Heart left ventricle (tissue), 16 donors: ENCODE measurements around the gene ETNPPL. TPM values are rescaled to one million over a fixed set of nuclear protein-coding genes. Genes with fewer than 3 reads are reported as not detected.
A peak's percentile ranks its signal among the peaks of the same experiment; 100 is the strongest.

Experiments used
- ATAC-seq, 4 donors: fragments of 200-7000 bp; cut with Tn5 transposase; one replicate each; pipeline ENCODE4 v1.9.1; 2020 to 2022; ENCODE audit warnings: moderate library complexity in 4 of 4, mild to moderate bottlenecking in 3 of 4, moderate number of reproducible peaks in 1 of 4
- DNase-seq, 5 donors: peaks; one replicate each; pipeline ENCODE4 v3.0.0-alpha.2; 2020
- H3K27ac ChIP-seq, 12 donors: fragments of 200-600 bp; sonication (generic) in 4 of 12; one replicate each; pipeline versions ENCODE4 v1.5.0 to v1.8.0; 2016 to 2022; ENCODE audit warnings: mild to moderate bottlenecking in 2 of 12
- H3K27me3 ChIP-seq, 9 donors: fragments of 200-600 bp; sonication (generic) in 2 of 9; one replicate each; pipeline versions ENCODE4 v1.5.1 to v1.8.0; 2016 to 2022; ENCODE audit warnings: mild to moderate bottlenecking in 3 of 9
- H3K36me3 ChIP-seq, 9 donors: fragments of 200-600 bp; sonication (generic) in 2 of 9; one replicate each; pipeline versions ENCODE4 v1.5.0 to v1.8.0; 2018 to 2022; ENCODE audit warnings: mild to moderate bottlenecking in 2 of 9
- H3K4me1 ChIP-seq, 12 donors: fragments of 200-600 bp; sonication (generic) in 4 of 12; one replicate each; pipeline versions ENCODE4 v1.5.0 to v1.8.0; 2016 to 2022; ENCODE audit warnings: mild to moderate bottlenecking in 3 of 12
- H3K4me3 ChIP-seq, 12 donors: fragments of 200-600 bp; sonication (generic) in 4 of 12; one replicate each; pipeline versions ENCODE4 v1.5.0 to v1.8.0; 2017 to 2022; ENCODE audit warnings: mild to moderate bottlenecking in 9 of 12, moderate library complexity in 4 of 12
- H3K9me3 ChIP-seq, 12 donors: fragments of 200-600 bp; sonication (generic) in 4 of 12; one replicate each; pipeline versions ENCODE4 v1.5.0 to v1.8.0; 2016 to 2022; ENCODE audit warnings: mild to moderate bottlenecking in 1 of 12
- CTCF ChIP-seq, 12 donors: fragments of 200-600 bp; sonication (generic) in 4 of 12; IDR thresholded peaks; one replicate each; pipeline versions ENCODE4 v1.5.0 to v1.8.0; 2018 to 2022; ENCODE audit warnings: antibody characterized with exemption in 12 of 12, mild to moderate bottlenecking in 5 of 12
- POLR2A ChIP-seq, 2 donors: fragments of 450-650 bp; IDR thresholded peaks; one replicate each; pipeline ENCODE4 v1.6.1; 2017; ENCODE audit warnings: antibody characterized with exemption in 2 of 2, mild to moderate bottlenecking in 2 of 2, moderate library complexity in 2 of 2
- WGBS, 4 donors: extraction: QIAGEN DNeasy Blood & Tissue Kit in 2 of 4; methylation state at CpG; one replicate each; pipeline versions ENCODE4 v1.1.5 to v1.1.7; 2013 to 2018; 5-methylcytosine and 5-hydroxymethylcytosine counted together
- intact Hi-C, 10 donors: fragments of 100-400 bp; cut with DNase I; formaldehyde crosslinking; loops; one replicate each; pipeline versions ENCODE4 v1.11.1 to v1.14.2; 2022
- long read RNA-seq, 3 donors: library from polyadenylated mRNA; unstranded; transcript quantifications; one replicate each; pipeline ENCODE4 v2.0.0, GENCODE V29; 2020 to 2021
- polyA plus RNA-seq, 2 donors: library from polyadenylated mRNA; stranded (reverse); fragments of 200-250 nt; gene quantifications; one replicate each; pipeline ENCODE4 v1.2.3, GENCODE V29; 2013
- total RNA-seq, 9 donors: library from RNA; depleted of rRNA in 2 of 9; stranded (reverse); fragments of >200 nt in 2 of 9; fragmentation: NEBNext Ultra II Directional in 3 of 9; extraction: Animal tissue kit (Norgen Biotek cat#: 25700) in 3 of 9; gene quantifications; one replicate each; pipeline versions ENCODE4 v1.1.0 to v1.2.4, GENCODE V29; 2016 to 2023
- donor health status: ischemic (EF 13 %, LVEDD 7.1; RV severe dilation, severe dysfunction).
- donor health status: healthy with polysubstance abuse.
- donor health status: DM: no; HTN: yes; CAD: no.
- donor health status: DM: no; HTN: no; CAD: no.
- donor health status: ischemic (EF 25% LVEDD 6.9; RV normal size, moderate dysfunction).
- donor health status: ischemic (EF 25% LVEDD 5.7; RV mildly dilated, moderate dysfunction).
- donor health status: healthy.
- donor health status: DM: yes; HTN: yes; CAD: no.
- donor health status: ischemic (EF 35%, LVEDD 5.7; RV mildly dilated, moderate dysfunction).
- donor health status: nonischemic (EF 11% LVEDD 7.7; RV severe dilation, severe dysfunction).
- donor health status: DM: yes; HTN: yes; CAD: no.
- donor health status: PGD.
- donor health status: ischemic (EF 29% LVEDD 5.4; RV normal size, mild dysfunction).
- donor health status: nonischemic (EF 23%, LVEDD 6.1; RV moderate dilation, normal function).

The ETNPPL gene
- total RNA-seq (10 to 100 TPM in 1 of 9 donors, 1 to 10 TPM in 8; 2.2 to 11.5 (median 8.0) TPM), polyA plus RNA-seq (1 to 10 TPM; 4.0 to 5.6 TPM)
- long read RNA-seq, donor 1, transcript ETNPPL-201 (13 exons, 2,099 nt), result major isoform, 16 of 18 reads
- long read RNA-seq, donor 1, partial matches to known transcripts, result 0 of 18 reads
- long read RNA-seq, donor 1, other reads (novel, unspliced or antisense), result 2 of 18 reads
- long read RNA-seq, donor 2, transcript ETNPPL-201 (13 exons, 2,099 nt), result major isoform, 73 of 97 reads
- long read RNA-seq, donor 2, partial matches to known transcripts, result 1 of 97 reads
- long read RNA-seq, donor 2, other reads (novel, unspliced or antisense), result 19 of 97 reads
- long read RNA-seq, donor 3, partial matches to known transcripts, result 0 of 8 reads
- long read RNA-seq, donor 3, other reads (novel, unspliced or antisense), result 5 of 8 reads

- DNase-seq, result peak; percentile 11 to 68 (median 49)
- TF ChIP-seq CTCF (IDR thresholded peaks at IDR 0.05) (peak in 1 of 12 donors; percentile 21), POLR2A (IDR thresholded peaks at IDR 0.05) (no peak)
- intact Hi-C loops, result loop anchor here in 1 of 10 donors (5.0 kb wide), 1 partner anchor 70 kb away; no protein-coding TSS in a partner anchor
- Histone ChIP-seq H3K4me3 (peak within 1 kb of the TSS; percentile 27 to 68 (median 59)), H3K36me3 (no peaks in the 10 kb centered on the region), H3K27me3 (peaks cover 0 to 41% (median 9%) of the 10 kb centered on the region in 9 donors), H3K4me1 (peaks cover 0 to 18% (median 4%) of the 10 kb centered on the region in 12 donors), H3K9me3 (no peaks in the 10 kb centered on the region), H3K27ac (peak within 1 kb of the TSS in 5 of 12 donors; percentile 1 to 48 (median 32))
- WGBS, 4 donors, result 0 to 1% (median 0%) methylated on average over 51 to 61 of the region's 61 CpGs
- ATAC-seq, result peak; percentile 63 to 90 (median 82)
Measured at GRCh38 chr4:108762559-108763225, at the start of gene ETNPPL. TSS of gene ETNPPL (minus strand) at chr4:108763053. CDS start at chr4:108762898, 155 bp downstream.

GRCh38 chr4:108811486-108811885 lies 48.6 kb upstream of the ETNPPL start:
- no peak overlapping the region for H3K4me3 ChIP-seq
- no peaks in the 10 kb centered on the region for H3K27me3 ChIP-seq
- no peaks in the 10 kb centered on the region for H3K4me1 ChIP-seq
- intact Hi-C loops, result no loop called here
- no peak for ATAC-seq
- H3K27ac ChIP-seq, result no peak overlapping the region
- no peak for DNase-seq
- TF ChIP-seq POLR2A (IDR thresholded peaks at IDR 0.05) (no peak), CTCF (IDR thresholded peaks at IDR 0.05) (no peak)
- no peaks in the 10 kb centered on the region for H3K36me3 ChIP-seq
- no peaks in the 10 kb centered on the region for H3K9me3 ChIP-seq
- 79 to 94% (median 92%) methylated on average over 1 of the region's 1 CpG for WGBS, 4 donors

GRCh38 chr4:108810087-108810486 lies 47.2 kb upstream of the ETNPPL start:
- WGBS, 4 donors, result 85 to 91% (median 89%) methylated on average over 1 of the region's 1 CpG
- Histone ChIP-seq H3K36me3 (no peaks in the 10 kb centered on the region), H3K4me3 (no peak overlapping the region), H3K4me1 (no peaks in the 10 kb centered on the region), H3K27me3 (no peaks in the 10 kb centered on the region), H3K9me3 (no peaks in the 10 kb centered on the region), H3K27ac (no peak overlapping the region)
- ATAC-seq (no peak), DNase-seq (no peak)
- TF ChIP-seq POLR2A (IDR thresholded peaks at IDR 0.05) (no peak), CTCF (IDR thresholded peaks at IDR 0.05) (no peak)
- intact Hi-C loops, result no loop called here

- H3K4me1 ChIP-seq, result no peaks in the 10 kb centered on the region
- no peak for TF ChIP-seq CTCF (IDR thresholded peaks at IDR 0.05)
- TF ChIP-seq POLR2A (IDR thresholded peaks at IDR 0.05), result no peak
- no peaks in the 10 kb centered on the region for H3K36me3 ChIP-seq
- H3K9me3 ChIP-seq, result no peaks in the 10 kb centered on the region
- 83 to 90% (median 87%) methylated on average over 5 of the region's 5 CpGs for WGBS, 4 donors
- DNase-seq (no peak), ATAC-seq (no peak)
- no peak overlapping the region for H3K27ac ChIP-seq
- H3K27me3 ChIP-seq, result no peaks in the 10 kb centered on the region
- H3K4me3 ChIP-seq, result no peak overlapping the region
- intact Hi-C loops, result no loop called here
Measured at GRCh38 chr4:108804648-108805273, 41.9 kb upstream of the ETNPPL start.
